GM12892 (cell line): Measurements from ENCODE around the gene PPP2R3B.
"Not testable (repeated sequence)": the region's sequence is repeated elsewhere in the genome, so short reads cannot be mapped to it uniquely, and the experiment has no call there.

ENCODE experiments used
- DNase-seq: peaks from one replicate; pipeline ENCODE4 v3.0.0; 2011; ENCODE audit not compliant: insufficient read length
- FAIRE-seq: peaks from 2 replicates; lab custom pipeline; 2011; peaks lifted over from hg19 to GRCh38; lab: Jason Lieb, UNC
- POLR2A ChIP-seq: IDR thresholded peaks from 2 replicates; pipeline ENCODE4 v1.6.1; 2011; ENCODE audit warnings: low read depth, low read length, control low read depth
- POLR2AphosphoS5 ChIP-seq: IDR thresholded peaks from 2 replicates; pipeline ENCODE4 v1.6.1; 2011; ENCODE audit warnings: low read depth, low read length, control low read depth
- TAF1 ChIP-seq: IDR thresholded peaks from 2 replicates; pipeline ENCODE4 v1.6.1; 2011; ENCODE audit warnings: low read depth, mild to moderate bottlenecking, control low read depth, low read length, borderline replicate concordance

The PPP2R3B gene

DNA sequence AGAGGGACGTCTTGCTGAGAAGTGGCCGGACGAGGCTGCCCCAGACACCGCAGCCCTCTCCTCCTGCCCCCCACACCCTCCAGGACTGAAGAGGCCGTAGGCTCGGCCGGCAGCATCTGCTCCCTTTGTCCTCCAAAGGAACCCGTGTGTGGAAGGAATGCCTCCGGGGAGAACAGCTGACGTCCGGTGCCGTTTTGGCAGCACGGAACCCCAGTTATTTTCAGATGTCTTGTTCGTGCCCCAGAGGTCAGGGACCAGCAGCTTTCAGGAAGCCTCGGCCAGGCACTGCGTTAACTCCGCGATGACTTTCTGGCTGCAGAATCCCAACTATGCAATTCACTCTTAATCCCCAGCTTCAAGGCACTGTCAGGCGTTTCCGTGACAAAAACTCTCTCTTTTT lies 10.9 kb upstream of the PPP2R3B start:
- no peak for FAIRE-seq
- DNase-seq: no peak
- no peak for TF ChIP-seq TAF1
- TF ChIP-seq POLR2A: no peak
- TF ChIP-seq POLR2AphosphoS5: no peak

DNA sequence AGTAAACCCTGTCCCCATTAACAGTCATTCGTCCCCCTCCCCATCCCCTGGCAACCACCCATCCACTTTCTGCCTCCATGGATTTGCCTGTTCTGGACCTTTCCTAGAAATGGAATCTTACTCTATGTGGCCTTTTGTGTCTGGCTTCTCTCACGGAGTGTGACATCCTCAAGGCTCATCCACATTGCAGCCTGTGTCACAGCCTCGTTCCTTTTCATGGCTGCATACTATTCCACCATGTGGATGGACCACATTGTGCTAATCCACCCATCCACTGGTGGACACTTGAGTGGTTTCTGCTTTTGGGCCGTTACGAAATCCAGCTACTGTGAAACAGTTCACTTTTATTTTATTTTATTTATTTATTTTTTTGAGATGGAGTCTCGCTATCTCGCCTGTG lies 8.1 kb upstream of the PPP2R3B start:
- DNase-seq (no peak), FAIRE-seq (no peak)
- TF ChIP-seq TAF1 (no peak), POLR2A (no peak), POLR2AphosphoS5 (no peak)

DNA sequence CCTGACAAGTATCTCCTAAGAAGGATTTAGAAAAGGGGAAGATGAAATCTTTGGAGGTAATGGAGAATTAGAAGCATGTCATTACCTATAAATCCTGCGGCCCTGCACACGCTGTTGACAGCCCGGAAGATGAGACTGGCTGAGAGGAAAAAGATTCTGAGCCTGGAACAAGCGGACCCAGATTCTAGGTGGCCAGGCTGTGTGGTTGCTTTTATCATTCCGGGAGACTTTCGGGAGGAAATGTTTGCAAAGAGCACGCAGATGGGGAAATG lies 5.8 kb upstream of the PPP2R3B start:
- TF ChIP-seq TAF1: no peak
- no peak for TF ChIP-seq POLR2AphosphoS5
- TF ChIP-seq POLR2A: no peak
- DNase-seq (no peak), FAIRE-seq (no peak)

DNA sequence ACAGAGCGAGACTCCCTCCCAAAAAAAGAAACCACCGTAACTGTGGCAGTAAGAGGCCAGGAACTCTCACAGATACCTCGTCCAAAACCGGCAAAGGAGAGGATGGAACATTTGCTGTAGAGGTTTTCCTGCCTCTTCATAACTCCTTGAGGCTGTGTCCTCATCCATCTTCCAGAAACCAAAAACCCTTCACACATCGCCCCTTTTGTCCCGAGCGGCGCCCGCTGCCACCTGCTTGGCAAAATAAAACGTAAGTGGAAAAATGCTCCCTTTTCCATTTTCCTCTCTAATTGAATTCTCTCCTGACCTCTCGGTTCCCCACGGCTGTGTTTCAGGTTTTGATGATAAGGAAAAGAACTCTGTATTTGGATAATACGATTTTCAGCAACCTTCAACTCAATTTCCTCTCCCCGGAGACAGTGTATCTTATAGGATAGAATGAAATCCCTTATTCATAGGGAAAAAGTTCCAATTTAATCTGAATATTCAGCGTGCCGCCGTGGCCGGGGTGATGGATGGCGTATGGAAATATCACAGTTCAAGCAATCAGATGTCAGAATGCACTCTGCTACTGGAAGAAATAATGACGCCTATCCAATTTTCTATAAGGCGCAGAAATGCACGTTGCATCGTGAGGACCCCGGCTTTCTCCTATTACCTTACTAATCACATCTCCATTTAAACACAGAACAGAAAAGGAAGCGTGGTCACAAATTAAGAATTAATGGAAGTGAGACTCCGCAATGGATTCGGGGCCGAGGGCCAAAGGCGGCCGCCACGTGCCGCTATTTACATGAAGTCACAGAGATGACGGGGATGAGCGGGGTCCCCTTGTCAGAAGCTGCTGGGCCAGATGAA lies 5.2 kb upstream of the PPP2R3B start:
- no peak for TF ChIP-seq POLR2AphosphoS5
- no peak for TF ChIP-seq TAF1
- TF ChIP-seq POLR2A: no peak
- DNase-seq (no peak), FAIRE-seq (no peak)

DNA sequence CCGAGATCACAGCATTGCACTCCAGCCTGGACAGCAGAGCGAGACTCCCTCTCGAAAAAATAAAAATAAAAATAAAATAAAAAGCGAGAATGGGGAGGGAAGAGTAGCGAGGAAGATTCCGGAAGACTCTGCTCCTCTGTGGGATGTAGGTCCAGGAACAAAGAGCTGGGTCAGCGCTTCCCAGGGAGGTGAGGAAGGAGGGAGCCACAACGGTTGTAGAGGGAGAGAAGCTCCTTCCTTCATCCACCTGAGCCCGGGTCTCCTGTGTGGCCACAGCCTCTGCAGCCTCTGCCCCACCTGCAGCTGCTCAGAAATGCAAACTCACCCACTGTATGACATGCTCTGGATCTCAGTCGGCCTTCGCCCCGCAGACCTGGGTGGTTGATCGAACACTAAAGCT lies 3.8 kb upstream of the PPP2R3B start:
- FAIRE-seq: no peak

DNA sequence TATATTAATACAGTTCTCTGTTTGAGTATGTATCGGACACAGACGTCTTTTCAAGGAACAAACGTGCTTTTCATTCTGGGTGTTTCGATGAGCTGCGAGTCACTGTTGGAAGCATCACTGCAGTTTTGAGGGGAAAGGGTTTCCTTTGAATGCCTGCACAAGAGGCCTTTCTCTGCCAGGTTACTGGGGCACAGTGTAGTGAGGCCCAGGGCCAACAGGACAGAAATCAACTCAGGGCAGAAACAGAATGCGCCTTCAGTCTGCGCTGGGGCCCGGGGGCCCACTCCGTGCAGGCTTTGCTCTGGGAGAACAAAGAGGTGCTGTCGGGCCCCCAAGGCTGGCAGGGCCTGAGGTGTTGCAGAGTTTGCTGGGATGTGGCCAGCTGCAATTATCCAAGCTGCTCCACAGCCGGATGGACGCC lies 2.3 kb upstream of the PPP2R3B start:
- FAIRE-seq: no peak
- no peak for DNase-seq
- TF ChIP-seq POLR2AphosphoS5 (no peak), POLR2A (no peak), TAF1 (no peak)

More for the DNA sequence above, 3.8 kb upstream of the PPP2R3B start:
- no peak for DNase-seq
- TF ChIP-seq TAF1: no peak
- TF ChIP-seq POLR2AphosphoS5: no peak
- TF ChIP-seq POLR2A: no peak

DNA sequence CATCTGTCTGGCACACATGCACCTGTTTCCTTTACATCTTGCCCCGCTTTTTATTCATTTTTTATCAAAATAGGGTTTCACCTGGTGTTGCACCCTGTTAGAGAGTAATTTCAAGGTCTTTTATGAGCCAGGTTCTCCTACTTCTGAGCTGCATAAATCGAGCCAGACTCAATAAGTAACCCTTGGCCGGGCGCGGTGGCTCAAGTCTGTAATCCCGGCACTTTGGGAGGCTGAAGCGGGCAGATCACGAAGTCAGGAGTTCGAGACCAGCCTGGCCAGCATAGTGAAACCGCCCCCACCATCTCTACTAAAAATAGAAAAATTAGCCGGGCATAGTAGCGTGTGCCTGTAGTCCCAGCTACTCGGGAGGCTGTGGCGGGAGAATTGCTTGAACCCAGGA lies 1.0 kb upstream of the PPP2R3B start:
- TF ChIP-seq POLR2AphosphoS5: no peak
- TF ChIP-seq TAF1: no peak
- no peak for TF ChIP-seq POLR2A
- FAIRE-seq (peak; percentile 5), DNase-seq (no peak)

DNA sequence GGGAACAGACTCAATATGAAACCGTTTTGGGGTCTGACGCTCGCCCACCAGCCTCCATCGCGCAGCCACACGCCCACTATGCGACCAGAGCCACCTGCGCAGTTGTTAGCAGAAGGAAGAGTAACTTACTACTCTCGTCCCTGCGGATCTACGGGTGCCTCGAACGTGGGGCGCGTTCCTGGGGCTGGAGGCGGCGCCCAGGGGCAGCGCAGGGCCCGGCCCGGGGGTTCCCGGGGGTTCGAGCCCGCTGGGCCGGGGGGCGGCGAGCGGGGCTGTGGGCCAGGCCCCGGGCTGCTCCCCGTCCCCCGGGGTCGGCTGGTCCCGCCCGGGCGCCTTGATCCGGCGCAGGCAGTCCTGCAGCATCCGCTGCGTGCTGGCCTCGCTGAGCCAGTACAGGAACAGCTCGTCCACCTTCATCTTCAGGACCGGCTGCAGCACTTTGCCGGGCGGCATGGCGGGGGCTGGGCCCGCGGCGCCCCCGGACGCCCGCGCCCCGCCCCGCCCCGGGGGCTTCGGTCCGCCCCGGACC lies 404 bp downstream of the PPP2R3B start:
- no peak for TF ChIP-seq POLR2AphosphoS5
- no peak for TF ChIP-seq TAF1
- no peak for TF ChIP-seq POLR2A
- no peak for DNase-seq
- FAIRE-seq: no peak

DNA sequence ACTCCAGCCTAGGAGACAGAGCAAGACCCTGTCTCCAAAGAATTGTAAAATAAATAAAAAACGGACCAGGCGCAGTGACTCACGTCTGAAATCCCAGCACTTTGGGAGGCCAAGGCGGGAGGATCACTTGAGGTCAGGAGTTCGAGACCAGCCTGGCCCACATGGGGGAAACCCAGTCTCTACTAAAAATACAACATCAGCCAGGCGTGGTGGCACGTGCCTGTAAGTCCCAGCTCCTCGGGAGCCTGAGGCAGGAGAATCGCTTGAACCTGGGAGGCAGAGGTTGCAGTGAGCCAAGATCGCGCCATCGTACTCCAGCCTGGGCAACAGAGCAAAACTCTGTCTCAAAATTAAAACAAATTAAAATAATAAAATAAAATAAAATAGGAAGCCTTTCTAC lies 971 bp downstream of the PPP2R3B start:
- DNase-seq, FAIRE-seq: not testable (repeated sequence)

DNA sequence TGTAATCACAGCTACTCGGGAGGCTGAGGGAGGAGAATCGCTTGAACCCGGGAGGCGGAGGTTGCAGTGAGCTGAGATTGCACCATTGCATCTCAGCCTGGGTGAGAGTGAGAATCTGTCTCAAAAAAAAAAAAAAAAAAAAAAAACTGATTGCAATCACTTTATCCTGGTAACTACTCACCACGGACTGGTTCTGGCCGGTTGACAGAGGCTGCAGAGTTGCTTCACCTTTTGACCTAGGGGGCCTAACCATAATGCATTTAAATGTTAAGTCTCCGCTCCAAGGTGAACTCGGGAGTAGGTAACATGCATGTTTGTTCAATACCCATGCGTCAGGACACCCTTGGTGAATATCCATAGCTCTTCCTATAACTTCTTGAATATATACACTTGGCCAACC lies 1.8 kb downstream of the PPP2R3B start:
- FAIRE-seq (no peak), DNase-seq (no peak)
- TF ChIP-seq POLR2AphosphoS5: no peak
- no peak for TF ChIP-seq TAF1
- no peak for TF ChIP-seq POLR2A

DNA sequence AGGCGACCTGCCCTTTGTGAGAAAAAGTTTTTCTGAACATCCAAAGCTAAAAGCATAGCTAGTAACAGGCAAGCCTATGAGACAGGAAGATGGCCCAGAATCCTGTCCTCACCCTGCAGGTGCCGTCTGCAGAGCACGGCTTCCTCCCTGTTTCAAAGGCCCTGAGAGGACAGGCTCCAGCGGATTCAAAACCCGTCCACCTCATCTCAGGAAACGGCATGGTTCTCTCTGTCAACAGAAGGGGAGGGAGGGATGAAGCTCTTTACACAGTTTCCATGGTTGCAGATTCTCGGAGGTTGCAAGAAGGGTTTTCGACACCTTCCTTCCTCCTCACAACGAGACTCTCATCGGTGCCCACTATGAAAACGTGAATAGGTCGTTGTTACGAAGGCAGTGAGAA lies 8.3 kb downstream of the PPP2R3B start:
- TF ChIP-seq POLR2AphosphoS5 (no peak), POLR2A (no peak), TAF1 (no peak)
- DNase-seq (no peak), FAIRE-seq (no peak)

DNA sequence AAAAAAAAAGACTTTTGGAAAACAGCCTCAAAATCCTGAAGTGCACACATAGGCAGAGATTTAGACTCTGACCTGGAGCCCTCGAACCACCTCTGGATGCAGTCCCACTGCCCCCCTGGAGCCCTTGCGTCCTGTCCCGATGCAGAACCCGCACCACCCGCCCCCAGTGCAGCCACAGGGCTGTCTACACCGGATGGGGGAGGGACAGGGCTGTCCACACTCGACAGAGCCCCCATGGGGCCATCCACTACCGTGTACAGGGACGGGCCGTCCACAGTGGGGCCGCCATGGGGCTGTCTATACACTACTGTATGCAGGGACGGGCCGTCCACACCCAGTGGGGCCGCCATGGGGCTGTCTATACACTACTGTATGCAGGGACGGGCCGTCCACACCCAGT lies 10.5 kb downstream of the PPP2R3B start:
- not testable (repeated sequence) for DNase-seq, FAIRE-seq
